ENCODE results near the gene CLEC4E.
"Not testable (repeated sequence)": the region's sequence is repeated elsewhere in the genome, so short reads cannot be mapped to it uniquely, and the experiment has no call there.

The CLEC4E gene

DNA sequence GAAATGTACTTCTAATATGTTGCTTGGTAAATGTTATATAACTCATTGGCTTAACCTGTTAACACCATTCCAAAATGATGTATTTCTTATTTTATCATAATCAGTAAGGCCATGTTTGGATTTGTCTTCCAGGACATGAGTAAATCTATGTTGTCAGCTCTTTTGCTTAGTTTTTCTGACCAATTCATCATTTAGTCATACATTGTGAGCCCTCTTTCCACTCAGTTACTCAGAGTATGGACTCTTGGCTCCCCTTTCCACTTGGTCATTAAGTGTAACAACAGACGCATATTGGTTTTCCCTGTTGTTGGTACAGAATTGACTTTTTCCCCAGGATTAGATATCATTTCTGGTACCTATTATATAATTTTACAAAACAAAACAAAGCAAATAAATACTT, 36.4 kb downstream of the CLEC4E start:
- no peak for DNase-seq (ENCODE audit: low read depth)

DNA sequence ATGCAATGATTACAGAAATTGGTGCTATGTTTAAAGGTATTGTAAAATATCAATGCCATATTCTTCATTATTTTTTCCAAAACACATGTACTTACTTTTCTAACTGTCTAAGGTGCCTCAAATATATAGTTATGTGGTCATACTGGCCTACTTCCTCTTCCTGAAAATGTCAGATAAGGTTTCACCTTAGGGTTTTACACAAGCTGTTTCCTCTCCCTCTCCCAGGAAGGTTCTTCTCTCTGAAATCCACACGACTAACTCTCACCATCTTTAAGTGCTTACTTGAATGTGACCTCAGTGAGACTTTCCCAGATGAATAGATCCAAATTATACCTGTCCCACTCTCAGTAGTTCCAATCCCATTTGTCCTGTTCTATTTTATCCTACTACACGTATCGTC, 39.0 kb downstream of the CLEC4E start:
- H3K4me3 ChIP-seq (ENCODE audit: control insufficient read depth, low read depth, low read length), result no peak overlapping the region
- TF ChIP-seq, protein P1, sequence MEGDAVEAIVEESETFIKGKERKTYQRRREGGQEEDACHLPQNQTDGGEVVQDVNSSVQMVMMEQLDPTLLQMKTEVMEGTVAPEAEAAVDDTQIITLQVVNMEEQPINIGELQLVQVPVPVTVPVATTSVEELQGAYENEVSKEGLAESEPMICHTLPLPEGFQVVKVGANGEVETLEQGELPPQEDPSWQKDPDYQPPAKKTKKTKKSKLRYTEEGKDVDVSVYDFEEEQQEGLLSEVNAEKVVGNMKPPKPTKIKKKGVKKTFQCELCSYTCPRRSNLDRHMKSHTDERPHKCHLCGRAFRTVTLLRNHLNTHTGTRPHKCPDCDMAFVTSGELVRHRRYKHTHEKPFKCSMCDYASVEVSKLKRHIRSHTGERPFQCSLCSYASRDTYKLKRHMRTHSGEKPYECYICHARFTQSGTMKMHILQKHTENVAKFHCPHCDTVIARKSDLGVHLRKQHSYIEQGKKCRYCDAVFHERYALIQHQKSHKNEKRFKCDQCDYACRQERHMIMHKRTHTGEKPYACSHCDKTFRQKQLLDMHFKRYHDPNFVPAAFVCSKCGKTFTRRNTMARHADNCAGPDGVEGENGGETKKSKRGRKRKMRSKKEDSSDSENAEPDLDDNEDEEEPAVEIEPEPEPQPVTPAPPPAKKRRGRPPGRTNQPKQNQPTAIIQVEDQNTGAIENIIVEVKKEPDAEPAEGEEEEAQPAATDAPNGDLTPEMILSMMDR (IDR thresholded peaks at IDR 0.05; ENCODE audit: control insufficient read depth, insufficient read depth, low read depth, low read length, missing control alignments), result no peak
- no peak for DNase-seq (ENCODE audit: low read depth)

More for the DNA sequence above, 36.4 kb downstream of the CLEC4E start:
- TF ChIP-seq, protein P1 (IDR thresholded peaks at IDR 0.05; ENCODE audit: control insufficient read depth, insufficient read depth, low read depth, low read length, missing control alignments), result no peak
- no peak overlapping the region for H3K4me3 ChIP-seq (ENCODE audit: control insufficient read depth, low read depth, low read length)

DNA sequence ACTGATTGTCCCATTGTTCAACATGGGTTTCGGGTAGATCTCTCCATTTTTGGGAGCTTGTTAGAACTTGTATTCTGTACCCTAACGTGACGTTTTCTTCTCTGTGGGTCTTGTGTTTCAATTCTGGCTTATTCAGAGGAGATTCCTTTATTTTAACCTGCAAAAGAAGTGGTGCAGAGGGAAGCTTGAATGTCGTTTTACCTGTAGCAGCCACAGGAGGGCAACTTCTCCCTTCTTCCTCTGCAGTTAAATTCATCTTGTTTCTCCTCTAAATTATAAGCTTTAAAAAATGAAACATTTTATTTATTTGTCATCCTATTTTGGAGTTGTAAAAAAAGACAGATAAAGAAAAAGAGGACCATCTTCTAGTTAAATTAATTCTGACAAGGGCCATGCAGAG, 41.1 kb downstream of the CLEC4E start:
- no peak overlapping the region for H3K4me3 ChIP-seq (ENCODE audit: control insufficient read depth, low read depth, low read length)
- TF ChIP-seq, protein P1 (IDR thresholded peaks at IDR 0.05; ENCODE audit: control insufficient read depth, insufficient read depth, low read depth, low read length, missing control alignments), result no peak
- DNase-seq (ENCODE audit: low read depth), result no peak

DNA sequence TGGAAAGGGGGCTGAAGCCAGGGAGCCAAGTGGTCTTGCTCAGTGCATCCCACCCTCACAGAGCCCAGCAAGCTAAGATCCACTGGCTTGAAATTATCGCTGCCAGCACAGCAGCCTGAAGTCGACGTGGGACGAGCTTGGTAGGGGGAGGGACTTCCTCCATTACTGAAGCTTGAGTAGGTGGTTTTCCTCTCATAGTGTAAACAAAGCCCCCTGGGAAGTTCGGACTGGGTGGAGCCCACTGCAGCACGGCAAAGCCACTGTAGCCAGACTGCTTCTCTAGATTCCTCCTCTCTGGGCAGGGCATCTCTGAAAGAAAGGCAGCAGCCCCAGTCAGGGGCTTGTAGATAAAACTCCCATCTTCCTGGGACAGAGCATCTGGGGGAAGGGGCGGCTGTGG, 44.6 kb downstream of the CLEC4E start:
- not testable (repeated sequence) for H3K4me3 ChIP-seq (ENCODE audit: control insufficient read depth, low read depth, low read length); DNase-seq (ENCODE audit: low read depth)

DNA sequence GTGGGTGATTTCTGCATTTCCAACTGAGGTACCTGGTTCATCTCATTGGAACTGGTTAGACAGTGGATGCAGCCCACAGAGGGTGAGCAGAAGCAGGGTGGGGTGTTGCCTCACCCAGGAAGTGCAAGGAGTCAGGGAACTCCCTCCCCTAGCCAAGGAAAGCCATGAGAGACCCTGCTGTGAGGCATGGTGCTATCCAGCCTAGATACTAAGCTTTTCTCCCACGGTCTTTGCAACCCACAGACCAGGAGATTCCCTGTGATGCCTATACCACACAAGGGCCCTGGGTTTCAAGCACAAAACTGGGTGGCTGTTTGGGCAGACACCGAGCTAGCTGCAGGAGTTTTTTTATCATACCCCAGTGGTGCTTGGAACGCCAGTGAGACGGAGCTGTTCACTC, 45.0 kb downstream of the CLEC4E start:
- DNase-seq (ENCODE audit: low read depth); H3K4me3 ChIP-seq (ENCODE audit: control insufficient read depth, low read depth, low read length): not testable (repeated sequence)

DNA sequence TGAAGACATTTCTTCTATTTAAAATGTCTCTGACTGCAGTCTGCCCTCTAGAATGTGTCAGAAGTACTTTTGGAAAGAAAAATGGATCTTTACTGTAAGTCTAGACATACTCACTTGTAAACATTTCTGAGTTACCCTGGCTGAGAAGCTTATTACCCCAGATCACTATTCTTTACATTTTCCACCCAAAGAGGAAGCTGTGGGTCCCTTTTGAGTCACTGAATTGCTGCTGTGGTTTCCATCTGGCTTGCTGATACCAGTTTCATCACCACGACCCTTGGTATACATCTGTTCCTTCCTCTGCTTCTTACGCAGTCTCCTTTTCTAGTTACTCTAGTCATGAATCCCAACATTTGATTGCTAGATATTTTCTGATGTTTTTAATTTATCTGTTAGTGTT, 47.6 kb downstream of the CLEC4E start:
- TF ChIP-seq, protein P1 (IDR thresholded peaks at IDR 0.05; ENCODE audit: control insufficient read depth, insufficient read depth, low read depth, low read length, missing control alignments), result no peak
- H3K4me3 ChIP-seq (ENCODE audit: control insufficient read depth, low read depth, low read length), result no peak overlapping the region
- no peak for DNase-seq (ENCODE audit: low read depth)

DNA sequence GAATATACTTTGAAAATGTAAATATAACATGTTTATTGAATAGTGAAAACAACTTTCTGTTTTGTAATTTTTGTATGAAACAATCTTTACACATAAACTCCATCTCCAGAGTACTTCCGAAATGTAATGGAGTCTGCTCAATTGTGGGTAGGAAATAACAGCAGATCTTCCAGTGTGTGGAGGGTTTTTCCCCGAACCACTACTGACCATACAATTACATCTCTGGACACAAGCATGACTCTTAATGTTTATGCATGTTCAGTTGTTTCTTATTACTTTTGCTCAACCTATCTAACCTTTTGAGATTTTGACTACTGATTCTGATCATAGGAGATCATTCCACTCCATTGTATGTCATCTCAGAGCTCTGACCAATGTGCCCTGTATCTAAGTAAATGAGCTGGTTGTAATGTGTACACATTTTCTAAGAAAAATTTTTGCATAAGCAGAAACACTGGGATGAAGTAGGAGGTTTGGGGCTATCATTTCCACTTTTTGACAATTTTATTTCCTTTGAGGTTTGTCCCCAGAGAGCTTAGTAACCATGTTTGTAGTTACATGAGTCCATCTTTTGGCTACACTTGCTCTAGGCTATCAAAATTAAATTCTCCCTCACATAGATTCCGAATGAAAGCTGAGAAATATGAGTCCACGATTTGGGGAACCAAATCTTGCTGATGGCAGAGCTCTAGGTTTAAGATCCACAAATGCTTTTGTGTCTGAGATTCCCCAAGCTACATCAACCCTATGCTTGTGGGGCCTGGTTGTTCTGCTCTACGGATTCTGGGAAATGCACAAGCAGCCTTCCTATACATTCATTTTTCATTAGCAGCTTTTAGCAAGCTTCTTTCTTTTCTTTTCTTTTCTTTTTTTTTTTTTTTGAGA, 48.8 kb downstream of the CLEC4E start:
- no peak overlapping the region for H3K4me3 ChIP-seq (ENCODE audit: control insufficient read depth, low read depth, low read length)
- no peak for DNase-seq (ENCODE audit: low read depth)
- TF ChIP-seq, protein P1 (IDR thresholded peaks at IDR 0.05; ENCODE audit: control insufficient read depth, insufficient read depth, low read depth, low read length, missing control alignments), result no peak
